Activated naive CD4-positive, alpha-beta T cell (primary cell): ENCODE measurements around the gene NDUFV3.
"Not testable (repeated sequence)": the region's sequence is repeated elsewhere in the genome, so short reads cannot be mapped to it uniquely, and the experiment has no call there.

Experiments
- DNase-seq, 4 experiments: peaks; one replicate each; lab custom pipeline; 2025; lab: John Stamatoyannopoulos, UW

The NDUFV3 gene

DNA sequence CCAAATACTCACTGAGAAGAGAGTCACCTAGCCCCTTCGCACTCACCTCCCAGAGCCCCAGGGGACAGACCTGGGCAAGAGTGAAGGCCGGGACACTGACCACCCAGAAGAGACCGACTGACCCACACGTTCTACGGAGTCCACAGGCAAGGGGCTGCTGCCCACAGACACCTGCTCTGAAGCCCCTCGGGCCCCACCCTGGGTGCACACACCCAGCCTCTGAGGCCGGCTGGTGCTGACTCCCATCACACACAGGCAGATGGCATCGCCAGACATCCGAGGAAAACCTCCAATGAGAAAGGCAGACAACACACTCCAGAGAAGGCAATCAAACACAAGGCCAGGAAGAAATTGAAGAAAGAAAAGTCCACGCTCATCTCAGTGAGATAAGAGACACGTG, 35.9 kb upstream of the NDUFV3 start:
- DNase-seq = no peak

DNA sequence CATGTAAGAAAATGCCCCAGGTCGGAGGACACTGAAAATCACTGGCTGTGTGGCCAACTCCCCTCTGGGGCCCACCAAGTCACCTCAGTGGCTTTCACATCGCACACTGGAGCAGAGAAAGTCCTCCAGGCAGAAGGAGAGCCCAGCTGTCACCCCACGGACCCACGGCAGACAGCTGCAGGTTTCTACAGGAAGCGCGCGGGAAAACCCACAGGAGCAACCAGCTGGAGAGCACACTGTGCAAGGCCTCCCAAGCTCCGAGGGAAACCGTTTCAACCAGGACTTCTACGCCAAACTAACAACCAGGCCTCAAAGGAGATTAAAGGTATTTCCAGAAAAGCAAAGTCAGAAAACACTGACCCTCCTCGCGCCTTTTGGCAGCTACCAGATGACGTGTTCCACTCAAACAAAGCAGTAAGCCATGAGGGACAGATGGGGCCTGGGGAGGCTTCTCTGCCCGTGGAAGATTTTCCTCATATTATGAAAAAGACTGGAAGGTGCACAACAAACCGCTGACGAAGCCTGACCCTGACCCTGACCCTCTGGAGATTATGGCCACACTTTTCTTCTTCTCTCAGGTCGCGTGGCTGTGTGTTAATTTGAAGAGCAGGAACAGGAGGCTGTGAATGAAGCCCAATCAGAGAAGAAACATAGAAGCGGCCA, 34.8 kb upstream of the NDUFV3 start:
- DNase-seq = no peak

DNA sequence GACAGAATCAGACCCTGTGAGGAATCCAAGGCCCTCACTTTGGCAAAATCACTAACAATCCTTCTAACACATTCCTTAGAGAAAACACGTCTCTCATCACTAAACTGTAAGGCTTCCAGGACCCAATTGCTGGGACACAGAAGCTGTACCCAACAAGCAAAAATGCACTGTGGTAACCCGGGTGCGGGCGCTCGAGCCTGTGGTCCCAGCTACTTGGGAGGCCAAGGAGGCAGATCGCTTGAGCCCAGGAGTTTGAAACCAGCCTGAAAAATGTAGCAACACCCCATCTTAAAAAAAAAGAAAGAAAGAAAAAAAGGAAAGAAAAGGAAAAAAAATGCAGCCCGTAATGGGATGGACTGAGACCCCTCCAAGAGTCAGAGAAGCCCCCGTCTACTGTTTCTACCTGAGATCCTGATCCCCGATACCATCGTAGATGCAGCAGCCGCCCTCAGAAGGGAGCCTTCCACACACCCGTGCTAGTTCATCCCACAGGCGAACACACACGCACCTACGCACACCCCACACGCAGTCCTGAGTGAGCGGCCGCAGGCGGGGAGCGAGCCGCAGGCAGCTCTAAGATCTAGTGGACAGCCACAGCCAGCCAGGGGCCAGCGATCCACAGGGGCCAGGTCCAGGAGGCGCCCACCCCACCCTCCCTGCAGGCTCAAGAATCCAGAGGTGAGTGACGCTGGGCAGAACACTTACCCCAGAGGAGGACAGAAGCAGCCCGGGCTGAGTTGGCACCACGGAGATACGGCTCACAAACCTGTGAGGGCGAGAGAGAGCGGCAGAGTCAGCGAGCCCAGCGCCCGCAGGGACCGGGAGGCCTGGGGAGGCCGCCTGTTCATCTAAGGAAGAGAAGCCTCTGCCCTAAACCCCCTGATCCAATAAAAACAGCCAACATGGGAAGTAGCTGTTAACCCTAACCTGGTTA, 33.9 kb upstream of the NDUFV3 start:
- DNase-seq = no peak

DNA sequence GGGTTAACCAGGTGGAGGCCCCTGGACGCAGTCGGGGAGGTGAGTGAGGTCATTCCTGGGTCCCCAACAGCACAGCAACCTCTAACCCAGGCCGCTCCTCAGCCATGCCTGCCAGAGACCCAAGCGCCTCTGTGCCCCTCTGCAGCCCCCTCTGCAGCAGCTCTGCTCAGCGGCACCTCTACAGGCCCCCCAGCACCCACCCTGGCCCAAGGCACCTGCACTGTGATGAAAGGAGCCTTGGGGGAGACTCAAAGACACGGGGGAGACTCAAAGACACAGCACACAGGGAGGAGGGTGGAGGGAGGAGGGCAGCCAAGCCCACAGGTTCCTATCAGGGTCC, 33.2 kb upstream of the NDUFV3 start:
- no peak for DNase-seq

- DNase-seq = no peak
Observed at GRCh38 chr21:42860345-42860744, 32.8 kb upstream of the NDUFV3 start.

GRCh38 chr21:42861311-42861847, 31.7 kb upstream of the NDUFV3 start:
- DNase-seq = no peak

DNA sequence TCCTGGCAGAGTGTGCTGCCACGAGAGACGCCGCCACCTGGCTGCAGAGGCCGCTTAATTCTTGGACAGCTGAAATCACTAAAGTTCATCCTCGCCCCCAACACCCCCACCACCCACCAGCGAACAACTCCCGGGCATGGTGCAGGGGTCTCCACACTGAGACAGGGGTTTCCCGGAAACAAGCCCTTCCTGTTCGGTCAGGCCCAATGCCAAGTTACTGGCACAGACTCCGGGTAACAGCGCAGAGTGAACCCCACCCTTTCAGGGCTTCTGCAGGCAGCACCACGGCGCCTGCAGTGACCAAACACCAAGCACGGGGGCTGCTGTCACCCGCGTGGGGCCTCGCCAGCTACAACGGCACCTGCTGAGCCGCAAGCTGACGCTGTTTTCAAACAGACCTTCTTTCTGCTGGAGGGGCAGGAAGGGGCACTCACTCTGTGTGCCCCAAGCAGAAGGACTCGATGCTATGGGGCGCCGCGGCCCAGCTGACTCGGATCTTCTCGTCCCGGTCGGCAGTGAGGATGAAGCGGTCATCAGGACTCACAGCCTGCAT, 31.2 kb upstream of the NDUFV3 start:
- DNase-seq = no peak

GRCh38 chr21:42862774-42863503, 30.2 kb upstream of the NDUFV3 start:
- DNase-seq = no peak

- no peak for DNase-seq
Observed at GRCh38 chr21:42863504-42863870, 29.6 kb upstream of the NDUFV3 start.

DNA sequence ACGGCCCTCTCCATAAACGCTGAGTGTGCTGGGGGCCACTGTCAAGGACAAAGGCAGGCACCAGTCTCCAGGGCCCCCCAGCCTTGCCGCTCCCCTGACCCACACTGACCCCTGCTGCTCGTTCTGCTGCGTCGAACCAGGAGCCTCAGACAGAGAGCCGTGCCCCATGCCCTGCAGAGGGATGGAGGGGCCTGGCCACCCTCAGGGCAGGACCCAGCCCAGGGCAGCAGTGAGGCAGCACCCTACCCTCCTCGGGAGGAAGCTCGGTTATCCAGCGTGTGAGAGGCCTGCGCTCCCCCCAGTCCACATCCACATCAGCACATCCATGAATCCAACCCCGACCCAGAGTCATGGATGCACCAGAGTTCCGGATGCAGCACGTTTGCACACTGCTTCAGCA, 28.8 kb upstream of the NDUFV3 start:
- no peak for DNase-seq

DNA sequence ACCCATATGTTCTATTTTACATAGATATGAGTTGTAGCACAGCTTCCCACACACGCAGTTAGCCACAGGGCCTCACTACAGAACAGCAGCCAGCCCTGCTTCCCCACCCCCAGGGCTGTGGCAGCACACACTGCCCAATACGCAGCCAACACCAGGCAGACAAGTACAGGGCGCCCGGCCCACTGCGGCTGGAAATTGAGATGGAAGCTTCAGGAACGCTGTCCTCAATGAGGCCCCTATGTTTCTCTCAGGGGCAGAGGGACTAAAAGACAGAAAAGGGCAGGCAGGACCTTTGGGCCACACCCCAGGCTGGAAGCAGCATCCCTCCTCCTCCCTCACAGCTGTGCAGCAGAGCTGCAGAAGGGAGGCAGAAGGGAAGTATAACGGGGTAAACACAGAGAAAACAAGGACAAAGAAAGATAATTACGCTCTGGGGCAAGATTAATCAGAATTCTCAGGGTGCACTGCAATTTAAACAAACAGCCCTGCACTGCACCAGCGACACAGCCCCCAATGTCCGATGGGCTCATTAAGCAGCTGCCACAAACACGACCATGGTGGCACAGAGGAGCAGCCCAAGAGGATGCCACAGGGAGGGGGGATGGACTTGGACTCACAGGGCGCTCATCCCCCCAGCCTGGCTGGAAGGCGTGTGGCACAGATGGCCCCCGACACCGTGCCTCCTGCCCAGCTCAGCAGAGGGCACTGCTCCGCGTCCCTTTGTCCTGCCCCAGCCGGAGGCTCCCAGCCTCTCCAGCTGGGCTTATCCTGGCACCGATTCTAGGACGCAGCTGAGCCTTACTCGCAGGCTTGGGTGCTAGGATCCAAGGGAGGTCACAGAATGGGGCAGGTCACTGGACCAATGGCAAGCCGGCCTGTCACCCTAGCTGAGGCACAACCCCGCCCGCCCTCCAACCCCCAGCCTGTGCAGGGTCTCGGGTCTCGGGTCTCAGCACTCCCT, 28.0 kb upstream of the NDUFV3 start:
- no peak for DNase-seq

DNA sequence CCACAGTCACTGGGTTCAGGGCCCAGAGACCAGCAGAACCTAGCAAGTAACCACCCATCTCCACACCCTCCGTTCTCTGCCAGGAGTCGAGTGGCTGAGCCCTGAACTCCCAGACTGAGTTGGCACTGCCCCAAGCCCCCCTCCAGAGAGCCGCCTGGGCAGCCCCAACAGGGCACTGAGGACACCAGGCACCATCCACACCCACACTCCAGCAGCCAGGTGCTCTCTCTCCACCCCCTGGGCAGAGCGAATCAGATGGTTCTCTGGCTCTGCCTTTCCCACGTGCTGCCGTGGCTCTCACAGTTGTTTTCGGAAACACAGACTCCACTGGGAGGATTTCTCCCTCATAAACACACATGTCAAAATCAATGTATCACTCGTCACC, 27.3 kb upstream of the NDUFV3 start:
- DNase-seq = no peak

DNA sequence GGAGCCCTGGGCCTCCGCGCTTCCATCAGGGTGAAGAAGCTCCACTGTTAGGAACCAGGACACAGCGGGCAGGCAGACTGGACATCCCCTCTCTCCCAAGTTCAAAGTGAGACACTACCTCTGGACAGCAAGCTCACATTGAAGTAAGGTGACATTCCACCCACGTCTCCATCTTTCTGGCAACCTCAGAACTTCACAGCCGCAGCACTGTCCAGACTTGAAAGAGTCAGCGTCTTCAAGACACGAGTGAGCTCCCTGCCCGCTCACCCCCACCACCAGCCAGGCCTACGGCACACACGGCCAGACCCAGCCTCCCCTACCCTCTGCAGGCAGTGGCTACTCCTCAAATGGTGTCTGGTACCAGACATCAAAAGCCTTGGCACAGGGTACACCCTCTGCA, 24.9 kb upstream of the NDUFV3 start:
- DNase-seq = no peak

DNA sequence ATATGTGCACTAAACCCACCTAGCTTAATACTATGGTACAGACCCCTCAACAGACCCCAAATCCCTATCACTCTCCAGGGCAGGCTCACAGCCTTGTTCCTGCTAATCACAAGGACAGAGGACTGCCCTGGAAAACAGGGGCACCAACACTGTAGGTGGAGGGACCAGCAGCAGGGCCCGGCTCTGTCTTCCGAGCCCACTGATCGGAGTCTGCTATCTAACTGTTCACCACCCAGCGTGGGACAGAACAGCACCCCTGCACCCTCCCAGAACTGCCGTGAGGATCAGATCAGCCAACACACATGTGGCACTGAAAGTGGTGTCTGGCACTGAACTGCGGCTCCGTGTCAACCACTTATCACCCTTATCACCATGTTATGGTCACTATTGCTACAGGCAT, 20.0 kb upstream of the NDUFV3 start:
- DNase-seq = no peak

GRCh38 chr21:42875811-42876210, 17.3 kb upstream of the NDUFV3 start:
- DNase-seq = not testable (repeated sequence)

- DNase-seq = no peak
Observed at GRCh38 chr21:42878678-42878992, 14.5 kb upstream of the NDUFV3 start.

DNA sequence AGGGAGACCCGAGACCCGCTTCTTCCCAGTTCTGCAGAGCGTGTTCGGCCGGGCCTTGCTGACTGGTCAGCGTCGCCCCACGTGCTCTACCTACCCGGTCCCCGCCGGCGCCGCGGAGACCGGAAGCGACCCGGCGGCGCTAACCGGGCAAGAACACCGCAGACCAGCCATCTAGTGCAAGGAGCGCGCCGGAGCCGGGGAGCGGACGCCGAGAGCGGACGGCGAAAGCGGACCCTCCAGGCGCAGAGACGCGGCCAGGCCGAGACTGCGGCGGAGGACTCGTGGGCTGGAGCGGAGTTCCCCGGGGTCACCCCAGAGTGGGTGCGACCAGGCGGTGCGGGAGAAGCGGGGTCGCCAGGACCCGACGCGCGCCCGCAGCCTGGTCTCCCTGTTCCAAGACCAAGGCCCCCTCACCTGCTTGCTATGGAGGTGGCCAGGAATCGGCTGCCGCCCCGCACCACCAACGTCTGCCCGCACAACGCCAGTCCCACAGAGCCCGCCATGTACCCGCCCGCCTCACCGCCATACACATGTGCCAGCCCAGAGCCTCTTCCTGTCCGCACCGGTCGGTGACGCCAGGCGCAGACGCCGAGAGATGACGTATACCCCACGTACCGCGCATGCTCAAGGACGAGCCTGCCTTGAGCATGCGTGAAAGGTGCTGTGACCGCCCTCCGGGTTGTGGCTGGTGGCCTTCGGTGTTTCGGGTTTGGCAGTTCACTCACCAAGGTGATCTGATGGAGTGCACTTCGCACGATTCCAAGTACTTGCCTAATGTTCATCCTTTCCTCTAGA, 13.9 kb upstream of the NDUFV3 start, which contains the start of gene WDR4:
WDR4 (minus strand) TSS at position 547 of the 795 bp plus-strand sequence; CDS start at position 503, 44 bp downstream.
- DNase-seq = peak; percentile 94 to 97 (median 96)

- DNase-seq = no peak
Observed at GRCh38 chr21:42880352-42880751, 12.8 kb upstream of the NDUFV3 start.

GRCh38 chr21:42883921-42884320, 9.2 kb upstream of the NDUFV3 start:
- no peak for DNase-seq

GRCh38 chr21:42887326-42887725, 5.8 kb upstream of the NDUFV3 start:
- DNase-seq = no peak
